BE2C (cell line): ENCODE results near the gene MERTK.
A peak's percentile ranks its signal among the peaks of the same experiment; 100 is the strongest.
"Not testable (repeated sequence)": the region's sequence is repeated elsewhere in the genome, so short reads cannot be mapped to it uniquely, and the experiment has no call there.

Source experiments
- DNase-seq: peaks from one replicate; pipeline ENCODE4 v3.0.0-alpha.2; 2020
- H3K27me3 ChIP-seq: fragments of 250-450 bp; sonication (Bioruptor Pico); 2 replicates; pipeline ENCODE4 v1.5.1; 2020; ENCODE audit warnings: mild to moderate bottlenecking
- H3K36me3 ChIP-seq: fragments of 250-450 bp; sonication (Bioruptor Pico); 2 replicates; pipeline ENCODE4 v1.5.1; 2020; ENCODE audit warnings: mild to moderate bottlenecking
- H3K4me1 ChIP-seq: fragments of 250-450 bp; sonication (Bioruptor Pico); 2 replicates; pipeline ENCODE4 v1.5.1; 2020
- H3K4me3 ChIP-seq: 2 replicates; pipeline ENCODE4 v1.5.1; 2011; ENCODE audit warnings: low read depth, low read length
- H3K9me3 ChIP-seq: fragments of 250-450 bp; sonication (Bioruptor Pico); 2 replicates; pipeline ENCODE4 v1.5.1; 2020
- CTCF ChIP-seq: IDR thresholded peaks from 2 replicates; pipeline ENCODE4 v1.5.1; 2012; ENCODE audit warnings: mild to moderate bottlenecking, low read depth, low read length

The MERTK gene

GRCh38 chr2:112032224-112032586, 133.8 kb downstream of the MERTK start:
- no peak for DNase-seq
- H3K4me3 ChIP-seq, result no peak overlapping the region
- H3K9me3 ChIP-seq, result no peaks in the 10 kb centered on the region
- no peak for TF ChIP-seq CTCF
- no peaks in the 10 kb centered on the region for H3K4me1 ChIP-seq
- no peaks in the 10 kb centered on the region for H3K27me3 ChIP-seq
- no peaks in the 10 kb centered on the region for H3K36me3 ChIP-seq

GRCh38 chr2:112032689-112033465, 134.5 kb downstream of the MERTK start:
- no peak for DNase-seq
- TF ChIP-seq CTCF, result no peak
- no peaks in the 10 kb centered on the region for H3K9me3 ChIP-seq
- H3K4me3 ChIP-seq, result no peak overlapping the region
- H3K4me1 ChIP-seq, result no peaks in the 10 kb centered on the region
- H3K27me3 ChIP-seq, result no peaks in the 10 kb centered on the region
- H3K36me3 ChIP-seq, result no peaks in the 10 kb centered on the region

- TF ChIP-seq CTCF, result no peak
- H3K4me1 ChIP-seq, result no peaks in the 10 kb centered on the region
- no peaks in the 10 kb centered on the region for H3K27me3 ChIP-seq
- H3K4me3 ChIP-seq, result no peak overlapping the region
- no peaks in the 10 kb centered on the region for H3K9me3 ChIP-seq
- no peaks in the 10 kb centered on the region for H3K36me3 ChIP-seq
- no peak for DNase-seq
Measured at GRCh38 chr2:112033600-112033999, 135.2 kb downstream of the MERTK start.

- H3K27me3 ChIP-seq, result no peaks in the 10 kb centered on the region
- H3K36me3 ChIP-seq, result no peaks in the 10 kb centered on the region
- H3K9me3 ChIP-seq, result no peaks in the 10 kb centered on the region
- no peak overlapping the region for H3K4me3 ChIP-seq
- no peaks in the 10 kb centered on the region for H3K4me1 ChIP-seq
- TF ChIP-seq CTCF, result no peak
- no peak for DNase-seq
Measured at GRCh38 chr2:112034924-112035323, 136.5 kb downstream of the MERTK start.

GRCh38 chr2:112035786-112036185, 137.4 kb downstream of the MERTK start:
- Histone ChIP-seq H3K4me1 (no peaks in the 10 kb centered on the region), H3K9me3 (no peaks in the 10 kb centered on the region), H3K36me3 (no peaks in the 10 kb centered on the region), H3K4me3 (no peak overlapping the region), H3K27me3 (no peaks in the 10 kb centered on the region)
- TF ChIP-seq CTCF, result no peak
- DNase-seq, result no peak

GRCh38 chr2:112039556-112039955, 141.1 kb downstream of the MERTK start:
- H3K36me3 ChIP-seq, H3K27me3 ChIP-seq, H3K4me1 ChIP-seq, H3K4me3 ChIP-seq, DNase-seq, H3K9me3 ChIP-seq: not testable (repeated sequence)

GRCh38 chr2:112040066-112040465, 141.7 kb downstream of the MERTK start:
- not testable (repeated sequence) for H3K4me1 ChIP-seq, DNase-seq, H3K36me3 ChIP-seq, H3K4me3 ChIP-seq, H3K9me3 ChIP-seq, H3K27me3 ChIP-seq

GRCh38 chr2:112041460-112041859, 143.1 kb downstream of the MERTK start:
- H3K4me3 ChIP-seq, H3K4me1 ChIP-seq, H3K9me3 ChIP-seq, H3K27me3 ChIP-seq, H3K36me3 ChIP-seq: not testable (repeated sequence)
- peak; percentile 10 for DNase-seq
